Endothelial cell of umbilical vein (primary cell): ENCODE data around the gene HECW1. TPM values are rescaled to one million over a fixed set of nuclear protein-coding genes. Genes with fewer than 3 reads are reported as not detected.

Source experiments
- BruUV-seq: library from RNA; stranded (reverse); fragments of 400-500 nt; replicated peaks from 2 replicates; lab custom pipeline; 2021; lab: Mats Ljungman, UMichigan
- CTCF ChIA-PET: fragments of 300-600, 350-600 bp; sonication (Branson Sonifier 250); formaldehyde crosslinking; loops from one replicate; lab custom pipeline; 2021; ENCODE audit warnings: antibody characterized with exemption, inconsistent platforms; lab: Charles Lee
- POLR2A ChIA-PET: fragments of 300-600, 350-600 bp; sonication (Branson Sonifier 250); formaldehyde crosslinking; loops from one replicate; lab custom pipeline; 2021; ENCODE audit warnings: antibody characterized with exemption, inconsistent platforms; lab: Charles Lee
- DNase-seq: peaks from one replicate; pipeline ENCODE4 v3.0.0-alpha.2; 2011; ENCODE audit warnings: low read depth, low spot score
- FAIRE-seq: peaks from 2 replicates; lab custom pipeline; 2011; peaks lifted over from hg19 to GRCh38; lab: Jason Lieb, UNC
- H2AFZ ChIP-seq: 2 replicates; pipeline ENCODE4 v1.6.0; 2012; ENCODE audit warnings: low read depth, low read length, control low read depth, inconsistent platforms
- H3K27ac ChIP-seq: 2 replicates; pipeline ENCODE4 v1.5.1; 2011; ENCODE audit warnings: low read depth, mild to moderate bottlenecking, control low read depth, low read length, moderate library complexity; ENCODE audit not compliant: insufficient read depth
- H3K27me3 ChIP-seq, 2 experiments: 2 replicates each; pipeline versions ENCODE4 v1.6.0 to v1.6.1; 2011; ENCODE audit warnings: low read length in 2 of 2, mixed read lengths in 1 of 2; ENCODE audit not compliant: control insufficient read depth in 2 of 2, insufficient read depth in 2 of 2
- H3K36me3 ChIP-seq, 2 experiments: 2 replicates in 1 of 2; 3 replicates in 1 of 2; pipeline ENCODE4 v1.5.1; 2011; ENCODE audit warnings: low read length in 2 of 2, mild to moderate bottlenecking in 1 of 2, moderate library complexity in 1 of 2; ENCODE audit not compliant: control insufficient read depth in 2 of 2, insufficient read depth in 2 of 2; ENCODE audit errors: extremely low read depth in 1 of 2
- H3K4me1 ChIP-seq: 3 replicates; pipeline ENCODE4 v1.5.1; 2011; ENCODE audit warnings: mild to moderate bottlenecking, low read length; ENCODE audit not compliant: control insufficient read depth, insufficient read depth; ENCODE audit errors: extremely low read depth
- H3K4me2 ChIP-seq: 2 replicates; pipeline ENCODE4 v1.6.1; 2011; ENCODE audit warnings: low read length, control low read depth, mixed read lengths; ENCODE audit not compliant: insufficient read depth
- H3K4me3 ChIP-seq, 3 experiments: fragments of 200-600 bp in 1 of 3; sonication (generic), shearing (Covaris generic) in 1 of 3; replicated peaks in 1 of 3; 2 replicates each; pipeline ENCODE4 v1.5.1; 2011 to 2016; ENCODE audit warnings: control low read depth in 3 of 3, low read length in 3 of 3, mild to moderate bottlenecking in 2 of 3, inconsistent platforms in 1 of 3, low read depth in 1 of 3, moderate library complexity in 1 of 3; ENCODE audit not compliant: insufficient read depth in 1 of 3
- H3K79me2 ChIP-seq: 2 replicates; pipeline ENCODE4 v1.6.0; 2012; ENCODE audit warnings: low read length, inconsistent platforms; ENCODE audit not compliant: control insufficient read depth, insufficient read depth
- H3K9ac ChIP-seq: replicated peaks from 2 replicates; pipeline ENCODE3; 2011; ENCODE audit warnings: low read length, control low read depth; ENCODE audit not compliant: insufficient read depth; ENCODE audit errors: extremely low read depth
- H3K9me1 ChIP-seq: replicated peaks from 3 replicates; pipeline ENCODE4 v1.6.0; 2011; ENCODE audit warnings: mild to moderate bottlenecking, low read length; ENCODE audit not compliant: control insufficient read depth, insufficient read depth; ENCODE audit errors: extremely low read depth
- H3K9me3 ChIP-seq: replicated peaks from 2 replicates; pipeline ENCODE4 v1.5.1; 2012; ENCODE audit warnings: low read length, inconsistent platforms; ENCODE audit not compliant: control insufficient read depth, insufficient read depth
- H4K20me1 ChIP-seq: replicated peaks from 2 replicates; pipeline ENCODE3; 2011; ENCODE audit warnings: mild to moderate bottlenecking, low read length; ENCODE audit not compliant: control insufficient read depth, insufficient read depth; ENCODE audit errors: extremely low read depth
- EZH2 ChIP-seq: IDR thresholded peaks from 2 replicates; pipeline ENCODE4 v1.6.1; 2012; ENCODE audit warnings: borderline replicate concordance, low read depth, mild to moderate bottlenecking, moderate library complexity, low read length, inconsistent platforms; ENCODE audit not compliant: severe bottlenecking
- FOS ChIP-seq: IDR thresholded peaks from 2 replicates; pipeline ENCODE4 v1.6.1; 2011; ENCODE audit warnings: mild to moderate bottlenecking, low read length, moderate library complexity, borderline replicate concordance; ENCODE audit not compliant: insufficient read depth
- JUN ChIP-seq: IDR thresholded peaks from 2 replicates; pipeline ENCODE4 v1.6.1; 2011; ENCODE audit warnings: borderline replicate concordance, low read depth; ENCODE audit not compliant: insufficient read length, insufficient read depth
- MYC ChIP-seq: IDR thresholded peaks from one replicate; pipeline ENCODE4 v1.6.1; 2011; ENCODE audit warnings: mild to moderate bottlenecking, low read depth, low read length
- POLR2A ChIP-seq: IDR thresholded peaks from 2 replicates; pipeline ENCODE4 v1.6.1; 2012; ENCODE audit warnings: low read depth, mild to moderate bottlenecking, control low read depth, low read length
- POLR2AphosphoS5 ChIP-seq: IDR thresholded peaks from 2 replicates; pipeline ENCODE4 v1.6.1; 2012; ENCODE audit warnings: low read depth, mild to moderate bottlenecking, control low read depth, low read length, moderate library complexity; ENCODE audit not compliant: insufficient read depth
- dilution Hi-C: fragments of 300-500 bp; cut with MboI; formaldehyde crosslinking; loops from one replicate; pipeline ENCODE4 v1.15.0; 2019; ENCODE audit warnings: low sequenced_read_pairs; ENCODE audit not compliant: extremely low pct_ligation_motif_present
- intact Hi-C: fragments of 100-400 bp; cut with micrococcal nuclease; formaldehyde crosslinking; loops from one replicate; pipeline ENCODE4 v1.10.0; 2022
- polyA plus RNA-seq, 4 experiments: library from polyadenylated mRNA; depleted of rRNA in 3 of 4; stranded (reverse) in 3 of 4; unstranded in 1 of 4; fragments of >200 nt; gene quantifications; 2 replicates each; pipeline versions ENCODE4 v1.2.1 to v1.2.3, GENCODE V29; 2011 to 2012; ENCODE audit warnings: missing spikeins in 1 of 4
- total RNA-seq: library from RNA; stranded (reverse); gene quantifications from 2 replicates; pipeline ENCODE4 v1.2.3, GENCODE V29; 2021
- TF ChIP-seq, protein P1 (sequence below), 2 donors: IDR thresholded peaks; 1 replicate in 1 of 2; 2 replicates in 1 of 2; pipeline ENCODE4 v1.5.1; 2011; ENCODE audit warnings: low read length in 2 of 2, mild to moderate bottlenecking in 2 of 2, moderate library complexity in 2 of 2, control low read depth in 1 of 2, inconsistent platforms in 1 of 2, low read depth in 1 of 2; ENCODE audit not compliant: insufficient read depth in 1 of 2; ENCODE audit errors: extremely low read depth in 1 of 2
- TF ChIP-seq, protein P2 (sequence below): IDR thresholded peaks from 2 replicates; pipeline ENCODE4 v1.6.1; 2011; ENCODE audit not compliant: insufficient read depth, insufficient read length

Gene HECW1
- total and polyA plus RNA-seq, 2 donors (not counting 3 experiments of a cell fraction or from before 2014, with no cell fraction given) = not detected

DNA sequence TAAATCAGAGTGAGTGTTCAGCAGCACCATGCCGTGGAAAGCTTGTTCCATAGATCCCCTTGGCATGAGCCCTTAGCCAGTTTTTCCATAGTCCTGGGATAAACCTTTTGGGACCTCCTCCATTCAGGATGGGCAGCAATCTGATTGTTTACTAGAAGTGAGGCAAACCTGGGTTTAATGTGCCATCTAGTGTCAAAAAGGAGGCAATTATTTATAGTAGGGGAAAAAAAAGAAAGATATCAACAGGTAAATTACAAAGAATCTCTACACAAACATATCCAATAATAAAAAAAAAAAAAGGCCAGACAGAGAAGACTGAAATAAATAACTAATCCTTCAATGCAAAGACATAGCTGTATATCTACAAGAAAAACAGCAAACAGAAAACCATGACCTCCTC is 241.5 kb downstream of the HECW1 start:
- H3K4me1 ChIP-seq = no peaks in the 10 kb centered on the region
- dilution Hi-C loops (no loop called here), intact Hi-C loops (no loop called here)
- H3K9me3 ChIP-seq = no peaks in the 10 kb centered on the region
- H3K4me2 ChIP-seq = no peak overlapping the region
- H3K27ac ChIP-seq = no peak overlapping the region
- no peak overlapping the region for H2AFZ ChIP-seq
- POLR2A ChIA-PET = no interaction called here
- H3K9me1 ChIP-seq = no peaks in the 10 kb centered on the region
- FAIRE-seq = no peak
- no peaks in the 10 kb centered on the region for H4K20me1 ChIP-seq
- no peak for DNase-seq
- H3K9ac ChIP-seq = no peak overlapping the region
- no peaks in the 10 kb centered on the region for H3K79me2 ChIP-seq
- H3K27me3 ChIP-seq = no peaks in the 10 kb centered on the region
- CTCF ChIA-PET = interaction anchor here (0.9 kb wide), 1 partner anchor 86 kb away, joined by 3 read pairs; no protein-coding TSS in a partner anchor
- TF ChIP-seq MYC (no peak), EZH2 (no peak), FOS (no peak), POLR2AphosphoS5 (no peak), POLR2A (no peak), JUN (no peak)
- TF ChIP-seq, protein P1, sequence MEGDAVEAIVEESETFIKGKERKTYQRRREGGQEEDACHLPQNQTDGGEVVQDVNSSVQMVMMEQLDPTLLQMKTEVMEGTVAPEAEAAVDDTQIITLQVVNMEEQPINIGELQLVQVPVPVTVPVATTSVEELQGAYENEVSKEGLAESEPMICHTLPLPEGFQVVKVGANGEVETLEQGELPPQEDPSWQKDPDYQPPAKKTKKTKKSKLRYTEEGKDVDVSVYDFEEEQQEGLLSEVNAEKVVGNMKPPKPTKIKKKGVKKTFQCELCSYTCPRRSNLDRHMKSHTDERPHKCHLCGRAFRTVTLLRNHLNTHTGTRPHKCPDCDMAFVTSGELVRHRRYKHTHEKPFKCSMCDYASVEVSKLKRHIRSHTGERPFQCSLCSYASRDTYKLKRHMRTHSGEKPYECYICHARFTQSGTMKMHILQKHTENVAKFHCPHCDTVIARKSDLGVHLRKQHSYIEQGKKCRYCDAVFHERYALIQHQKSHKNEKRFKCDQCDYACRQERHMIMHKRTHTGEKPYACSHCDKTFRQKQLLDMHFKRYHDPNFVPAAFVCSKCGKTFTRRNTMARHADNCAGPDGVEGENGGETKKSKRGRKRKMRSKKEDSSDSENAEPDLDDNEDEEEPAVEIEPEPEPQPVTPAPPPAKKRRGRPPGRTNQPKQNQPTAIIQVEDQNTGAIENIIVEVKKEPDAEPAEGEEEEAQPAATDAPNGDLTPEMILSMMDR (IDR thresholded peaks at IDR 0.05; ENCODE audit: extremely low read depth in 1 of 2, insufficient read depth in 1 of 2, low read depth in 1 of 2, low read length in 2 of 2) = no peak
- TF ChIP-seq, protein P2, sequence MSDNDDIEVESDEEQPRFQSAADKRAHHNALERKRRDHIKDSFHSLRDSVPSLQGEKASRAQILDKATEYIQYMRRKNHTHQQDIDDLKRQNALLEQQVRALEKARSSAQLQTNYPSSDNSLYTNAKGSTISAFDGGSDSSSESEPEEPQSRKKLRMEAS = no peak
- no TSS peak for BruUV-seq
- no peaks in the 10 kb centered on the region for H3K36me3 ChIP-seq
- H3K4me3 ChIP-seq = no peak overlapping the region
